Choroid plexus epithelial cell (primary cell): ENCODE measurements around the gene TBC1D30.

Source experiments
- DNase-seq: peaks from one replicate; pipeline ENCODE4 v3.0.0-alpha.2; 2010; ENCODE audit warnings: low read depth
- H3K4me3 ChIP-seq: 2 replicates; pipeline ENCODE4 v1.5.1; 2011; ENCODE audit warnings: low read depth, mild to moderate bottlenecking, control low read depth, low read length, moderate library complexity
- CTCF ChIP-seq: conservative IDR thresholded peaks from 2 replicates; pipeline ENCODE4 v1.5.1; 2011; ENCODE audit warnings: low read depth, mild to moderate bottlenecking, control low read depth, inconsistent platforms, low read length, moderate library complexity

TBC1D30 gene

GRCh38 chr12:64806593-64807460, 17.6 kb upstream of the TBC1D30 start:
- peak; percentile 78 for DNase-seq
- H3K4me3 ChIP-seq, result no peak overlapping the region
- no peak for TF ChIP-seq CTCF

- H3K4me3 ChIP-seq, result no peak overlapping the region
Measured at GRCh38 chr12:64808110-64808509, 16.3 kb upstream of the TBC1D30 start.

GRCh38 chr12:64810831-64811230, 13.6 kb upstream of the TBC1D30 start:
- no peak for TF ChIP-seq CTCF
- no peak for DNase-seq
- H3K4me3 ChIP-seq, result no peak overlapping the region

More at GRCh38 chr12:64808110-64808509, 16.3 kb upstream of the TBC1D30 start:
- DNase-seq, result no peak
- no peak for TF ChIP-seq CTCF

- DNase-seq, result no peak
- TF ChIP-seq CTCF, result no peak
- no peak overlapping the region for H3K4me3 ChIP-seq
Measured at GRCh38 chr12:64813723-64814122, 10.7 kb upstream of the TBC1D30 start.

GRCh38 chr12:64814432-64814831, 10.0 kb upstream of the TBC1D30 start:
- DNase-seq, result no peak
- TF ChIP-seq CTCF, result no peak
- H3K4me3 ChIP-seq, result no peak overlapping the region

GRCh38 chr12:64819816-64820402, 4.5 kb upstream of the TBC1D30 start:
- no peak overlapping the region for H3K4me3 ChIP-seq
- TF ChIP-seq CTCF, result no peak
- no peak for DNase-seq
